Activated CD8-positive, alpha-beta T cell treated with anti-CD3 and anti-CD28 coated beads, Interleukin-2, amount 10 ng/mL, durations not matched to agents 7 days and 5 days (primary cell): ENCODE measurements around the gene SLC35F4. TPM values are rescaled to one million over a fixed set of nuclear protein-coding genes. Genes with fewer than 3 reads are reported as not detected.

Source experiments
- ATAC-seq: fragments of 150-1000 bp; cut with Tn5 transposase; one replicate; pipeline ENCODE4 v1.10.0; 2021; ENCODE audit warnings: moderate library complexity
- CTCF ChIA-PET: fragments of 350-600 bp; sonication (Branson Sonifier 250); formaldehyde crosslinking; loops from one replicate; lab custom pipeline; 2021; ENCODE audit warnings: antibody characterized with exemption; lab: Charles Lee
- POLR2A ChIA-PET: fragments of 350-600 bp; sonication (Branson Sonifier 250); formaldehyde crosslinking; loops from one replicate; lab custom pipeline; 2021; ENCODE audit warnings: antibody characterized with exemption; lab: Charles Lee
- DNase-seq: peaks from one replicate; pipeline ENCODE4 v3.0.0-alpha.2; 2020
- H3K27ac Mint-ChIP-seq: one replicate; pipeline ENCODE4 v1.8.0; 2021; ENCODE audit warnings: mild to moderate bottlenecking, mixed read lengths
- H3K27me3 Mint-ChIP-seq: one replicate; pipeline ENCODE4 v1.8.0; 2021; ENCODE audit warnings: low read depth, mixed read lengths
- H3K36me3 Mint-ChIP-seq: one replicate; pipeline ENCODE4 v1.8.0; 2021; ENCODE audit warnings: low read depth, mixed read lengths
- H3K4me1 Mint-ChIP-seq: one replicate; pipeline ENCODE4 v1.8.0; 2021; ENCODE audit warnings: low read depth, mixed read lengths
- H3K4me3 Mint-ChIP-seq: one replicate; pipeline ENCODE4 v1.8.0; 2021; ENCODE audit warnings: mild to moderate bottlenecking, mixed read lengths
- H3K9me3 Mint-ChIP-seq: one replicate; pipeline ENCODE4 v1.8.0; 2022; ENCODE audit warnings: mixed read lengths; ENCODE audit not compliant: insufficient read depth
- total RNA-seq, 2 experiments: library from RNA; stranded (reverse); gene quantifications; one replicate each; pipeline ENCODE4 v1.2.3, GENCODE V29; 2021

SLC35F4 gene
- total RNA-seq, 2 experiments from 2014 or later, result not detected

DNA sequence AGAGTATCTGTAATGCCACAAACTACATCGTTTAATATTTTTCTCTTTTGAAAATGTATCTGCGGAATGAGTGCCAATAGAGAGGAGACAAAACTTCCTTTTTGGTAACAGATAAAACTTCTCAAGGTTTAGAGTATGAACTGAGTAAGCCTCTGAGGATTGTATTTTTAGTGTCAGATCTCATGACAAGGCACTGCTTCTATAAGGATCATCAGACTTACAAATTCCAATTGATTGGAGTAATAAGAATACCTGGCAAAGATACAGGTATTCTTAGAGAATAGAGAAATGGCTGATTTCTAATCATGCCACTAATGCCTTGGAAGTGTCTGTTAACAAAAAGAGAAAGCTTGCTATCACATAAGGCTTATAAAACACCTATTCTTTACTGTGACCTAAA, 45.3 kb downstream of the SLC35F4 start:
- Mint-ChIP-seq H3K36me3 (no peaks in the 10 kb centered on the region), H3K27me3 (no peaks in the 10 kb centered on the region), H3K9me3 (no peaks in the 10 kb centered on the region), H3K27ac (no peak overlapping the region), H3K4me3 (no peak overlapping the region), H3K4me1 (no peaks in the 10 kb centered on the region)
- ATAC-seq (no peak), DNase-seq (no peak)
- ChIA-PET POLR2A (no interaction called here), CTCF (no interaction called here)

DNA sequence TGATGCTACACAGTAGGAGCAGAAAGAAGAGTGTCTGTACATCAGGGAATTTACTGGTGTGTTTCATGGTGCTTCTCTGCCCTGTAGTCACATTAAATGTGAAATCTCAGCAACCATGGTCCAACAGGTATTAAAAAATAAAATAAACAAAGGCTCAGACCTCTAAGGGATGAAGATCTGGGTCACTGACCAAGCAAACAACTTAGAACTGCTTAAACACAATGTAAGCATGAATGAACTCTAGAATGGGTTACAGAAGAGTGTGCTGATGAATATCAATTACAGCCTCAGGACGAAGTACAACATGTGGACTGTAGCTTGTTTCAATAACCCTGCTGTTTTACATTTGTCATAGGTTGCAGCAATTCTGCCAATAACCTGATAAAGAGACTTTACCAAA, 47.4 kb downstream of the SLC35F4 start:
- Mint-ChIP-seq H3K9me3 (no peaks in the 10 kb centered on the region), H3K4me1 (no peaks in the 10 kb centered on the region), H3K4me3 (no peak overlapping the region), H3K27me3 (no peaks in the 10 kb centered on the region), H3K36me3 (no peaks in the 10 kb centered on the region), H3K27ac (no peak overlapping the region)
- DNase-seq (no peak), ATAC-seq (no peak)
- CTCF ChIA-PET, result no interaction called here
- POLR2A ChIA-PET, result no interaction called here

DNA sequence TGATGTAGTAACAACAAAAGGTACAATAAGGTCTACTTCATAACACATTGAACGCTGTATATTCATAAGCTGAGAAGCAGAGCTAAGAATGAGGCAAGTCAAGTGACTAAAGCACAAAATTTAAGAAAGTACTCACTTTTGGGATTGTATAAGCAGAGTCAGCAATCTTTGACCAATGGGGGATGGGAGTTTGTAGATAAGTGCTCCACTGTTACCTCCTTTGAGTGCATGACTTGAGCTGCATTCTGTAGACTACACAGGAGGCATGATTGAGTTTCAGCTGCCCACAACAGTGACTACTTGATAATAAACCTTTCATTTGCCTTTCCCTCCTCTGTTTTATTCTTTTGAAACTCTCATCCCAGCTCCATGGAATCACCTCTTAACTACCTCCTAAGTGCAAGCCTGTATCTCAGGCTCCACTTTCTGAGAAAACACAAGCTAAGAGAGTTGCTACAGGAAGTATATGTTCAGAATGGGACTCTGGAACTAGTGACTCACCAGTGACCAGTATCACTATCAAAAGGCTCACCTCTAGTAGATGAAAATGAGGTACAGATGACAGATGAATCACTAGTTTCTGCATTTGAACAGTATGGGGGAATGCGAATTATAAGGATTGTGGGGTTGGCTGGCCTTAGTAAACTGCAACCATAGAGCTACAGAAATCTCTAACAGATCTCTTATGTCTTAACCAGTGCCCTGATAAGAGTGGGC, 49.2 kb downstream of the SLC35F4 start:
- CTCF ChIA-PET, result interaction anchor here (0.7 kb wide), 1 partner anchor 36 kb away, joined by 3 read pairs; no protein-coding TSS in a partner anchor
- DNase-seq, result no peak

DNA sequence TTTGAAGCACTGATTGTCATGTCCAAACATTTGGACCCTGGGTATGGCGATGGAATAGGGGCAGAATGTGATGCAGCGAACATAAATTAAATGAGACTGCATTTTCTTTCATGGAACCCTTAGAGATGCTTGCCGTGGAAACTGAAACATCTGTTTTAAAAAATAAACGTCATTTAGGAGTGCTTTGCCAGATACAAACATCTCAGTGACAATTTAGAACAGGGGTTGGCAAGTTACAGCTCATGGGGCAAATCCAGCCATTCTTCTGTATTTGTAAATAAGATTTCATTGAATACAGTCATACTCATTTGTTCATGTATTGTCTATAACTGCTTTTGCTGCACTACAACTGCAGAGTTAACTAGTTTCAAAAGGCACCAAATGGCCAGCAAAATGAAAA, 51.2 kb downstream of the SLC35F4 start:
- DNase-seq (no peak), ATAC-seq (no peak)
- Mint-ChIP-seq H3K36me3 (no peaks in the 10 kb centered on the region), H3K4me3 (no peak overlapping the region), H3K4me1 (no peaks in the 10 kb centered on the region), H3K27ac (no peak overlapping the region), H3K9me3 (no peaks in the 10 kb centered on the region), H3K27me3 (no peaks in the 10 kb centered on the region)
- ChIA-PET POLR2A (no interaction called here), CTCF (no interaction called here)

More for the DNA sequence above, 49.2 kb downstream of the SLC35F4 start:
- H3K4me1 Mint-ChIP-seq, result no peaks in the 10 kb centered on the region
- H3K9me3 Mint-ChIP-seq, result no peaks in the 10 kb centered on the region
- H3K36me3 Mint-ChIP-seq, result no peaks in the 10 kb centered on the region
- no peak overlapping the region for H3K27ac Mint-ChIP-seq
- H3K27me3 Mint-ChIP-seq, result no peaks in the 10 kb centered on the region
- H3K4me3 Mint-ChIP-seq, result no peak overlapping the region
- POLR2A ChIA-PET, result no interaction called here
- no peak for ATAC-seq

DNA sequence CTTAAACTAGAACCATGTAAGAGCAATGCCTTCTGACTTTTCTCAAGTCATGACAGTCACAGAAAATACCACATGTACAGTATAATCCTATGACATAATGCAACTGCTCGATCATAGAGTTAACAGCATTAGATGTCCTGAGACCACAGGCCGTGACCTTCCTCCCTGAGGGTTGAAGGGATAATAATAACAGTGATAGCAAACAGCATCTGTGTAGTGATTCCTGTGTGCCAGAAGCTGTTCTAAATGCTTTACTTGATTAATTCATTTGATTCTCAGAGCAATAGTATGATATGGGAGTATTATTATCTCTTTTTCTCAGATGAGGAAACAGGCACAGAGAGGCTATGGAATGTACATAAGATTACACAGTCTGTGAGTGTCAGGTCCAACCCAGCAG, 53.2 kb downstream of the SLC35F4 start:
- ATAC-seq, result no peak
- ChIA-PET CTCF (no interaction called here), POLR2A (no interaction called here)
- Mint-ChIP-seq H3K4me3 (no peak overlapping the region), H3K9me3 (peaks cover 6% of the 10 kb centered on the region), H3K4me1 (no peaks in the 10 kb centered on the region), H3K36me3 (no peaks in the 10 kb centered on the region), H3K27me3 (no peaks in the 10 kb centered on the region), H3K27ac (no peak overlapping the region)
- DNase-seq, result no peak

DNA sequence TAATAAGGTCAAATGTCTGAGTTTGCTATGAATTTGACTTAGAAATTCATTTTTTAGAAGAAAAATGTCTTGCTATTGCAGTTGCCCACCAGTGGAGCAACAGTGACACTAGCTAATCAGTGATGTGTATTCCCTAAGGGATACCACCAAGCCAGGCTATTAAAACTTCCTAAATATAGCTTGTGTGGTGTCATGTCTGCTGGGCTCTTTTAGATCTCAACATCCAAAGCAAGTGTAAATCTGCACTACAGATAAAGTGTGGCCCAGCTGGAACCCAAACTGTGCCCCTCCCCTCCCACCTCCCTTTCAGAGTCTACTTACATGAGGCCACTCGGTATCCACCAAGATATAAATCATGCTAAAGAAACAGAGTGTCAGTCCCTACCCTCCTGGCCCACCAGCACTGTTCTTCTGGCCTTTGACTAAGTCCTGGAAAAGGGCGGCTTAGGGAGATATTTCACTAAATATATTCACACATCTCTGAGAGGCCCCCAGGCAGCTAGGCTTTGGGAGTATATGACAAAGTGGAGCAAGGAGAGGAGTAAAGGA, 53.8 kb downstream of the SLC35F4 start:
- no peaks in the 10 kb centered on the region for H3K36me3 Mint-ChIP-seq
- ChIA-PET POLR2A (no interaction called here), CTCF (no interaction called here)
- no peaks in the 10 kb centered on the region for H3K4me1 Mint-ChIP-seq
- peaks cover 6% of the 10 kb centered on the region for H3K9me3 Mint-ChIP-seq
- ATAC-seq, result no peak
- H3K4me3 Mint-ChIP-seq, result no peak overlapping the region
- no peaks in the 10 kb centered on the region for H3K27me3 Mint-ChIP-seq
- H3K27ac Mint-ChIP-seq, result no peak overlapping the region
- no peak for DNase-seq

DNA sequence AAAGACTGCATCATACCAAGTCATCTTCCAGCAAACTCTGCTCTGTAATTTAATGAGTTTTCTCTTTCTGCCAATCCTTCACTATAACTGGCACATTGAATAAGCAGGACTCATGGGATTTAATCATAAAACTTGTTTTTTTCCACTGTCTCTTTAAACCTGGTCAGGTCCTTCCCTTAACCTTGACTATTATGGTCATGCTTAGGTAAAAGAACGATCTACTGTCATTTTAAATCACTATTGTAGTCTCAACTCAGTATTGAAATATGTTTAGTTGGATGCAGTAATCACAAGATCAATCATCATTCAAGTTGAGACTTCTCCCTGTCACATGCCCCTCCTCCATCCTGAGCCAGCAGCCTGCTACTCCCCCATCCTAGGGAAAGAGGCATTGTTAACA, 56.1 kb downstream of the SLC35F4 start:
- no peak overlapping the region for H3K4me3 Mint-ChIP-seq
- H3K27me3 Mint-ChIP-seq, result no peaks in the 10 kb centered on the region
- peaks cover 6% of the 10 kb centered on the region for H3K9me3 Mint-ChIP-seq
- DNase-seq, result no peak
- ChIA-PET POLR2A (no interaction called here), CTCF (no interaction called here)
- H3K4me1 Mint-ChIP-seq, result no peaks in the 10 kb centered on the region
- no peak overlapping the region for H3K27ac Mint-ChIP-seq
- ATAC-seq, result no peak
- no peaks in the 10 kb centered on the region for H3K36me3 Mint-ChIP-seq

DNA sequence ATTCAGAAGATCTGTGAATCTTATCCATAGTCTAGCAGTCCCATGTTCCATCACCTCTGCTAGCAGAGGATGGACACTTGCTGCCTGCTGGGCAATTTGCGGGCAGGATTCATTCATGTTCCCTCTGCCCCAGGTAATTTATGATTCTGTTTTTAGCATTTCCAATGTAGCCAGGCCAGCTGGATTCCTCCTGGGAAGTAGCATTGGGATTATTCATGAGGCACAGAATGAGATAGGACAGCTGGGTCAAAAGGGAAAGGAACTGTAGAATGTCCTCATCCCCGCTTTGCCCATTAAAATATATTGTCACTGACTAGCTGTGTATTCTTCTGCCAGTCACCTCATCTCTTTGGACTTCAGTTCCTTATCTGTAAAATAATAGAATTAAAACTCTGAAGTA, 68.7 kb downstream of the SLC35F4 start:
- ATAC-seq (no peak), DNase-seq (no peak)
- Mint-ChIP-seq H3K4me3 (no peak overlapping the region), H3K4me1 (no peaks in the 10 kb centered on the region), H3K36me3 (no peaks in the 10 kb centered on the region), H3K9me3 (no peaks in the 10 kb centered on the region), H3K27me3 (no peaks in the 10 kb centered on the region), H3K27ac (no peak overlapping the region)
- ChIA-PET POLR2A (no interaction called here), CTCF (no interaction called here)

DNA sequence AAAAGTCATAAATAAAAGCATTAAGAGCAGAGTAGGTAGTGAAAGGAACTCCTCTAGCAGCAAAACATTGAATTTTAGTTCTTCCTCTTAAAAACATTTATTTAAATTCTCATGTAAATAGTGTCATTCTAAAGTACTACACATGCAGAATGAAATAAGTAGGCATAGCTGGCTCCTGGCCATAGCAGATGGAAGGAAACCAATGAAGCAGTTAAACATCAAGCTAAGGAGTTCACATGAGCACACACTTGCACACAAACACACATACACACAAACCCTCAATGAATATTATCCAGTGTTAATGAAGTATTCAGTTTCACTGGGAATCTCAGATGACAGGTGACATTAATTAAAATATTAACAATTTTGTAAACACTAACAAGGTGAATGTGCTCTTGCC, 69.3 kb downstream of the SLC35F4 start:
- Mint-ChIP-seq H3K27ac (no peak overlapping the region), H3K4me1 (no peaks in the 10 kb centered on the region), H3K9me3 (no peaks in the 10 kb centered on the region), H3K4me3 (no peak overlapping the region), H3K36me3 (no peaks in the 10 kb centered on the region), H3K27me3 (no peaks in the 10 kb centered on the region)
- ATAC-seq (no peak), DNase-seq (no peak)
- ChIA-PET POLR2A (no interaction called here), CTCF (no interaction called here)

DNA sequence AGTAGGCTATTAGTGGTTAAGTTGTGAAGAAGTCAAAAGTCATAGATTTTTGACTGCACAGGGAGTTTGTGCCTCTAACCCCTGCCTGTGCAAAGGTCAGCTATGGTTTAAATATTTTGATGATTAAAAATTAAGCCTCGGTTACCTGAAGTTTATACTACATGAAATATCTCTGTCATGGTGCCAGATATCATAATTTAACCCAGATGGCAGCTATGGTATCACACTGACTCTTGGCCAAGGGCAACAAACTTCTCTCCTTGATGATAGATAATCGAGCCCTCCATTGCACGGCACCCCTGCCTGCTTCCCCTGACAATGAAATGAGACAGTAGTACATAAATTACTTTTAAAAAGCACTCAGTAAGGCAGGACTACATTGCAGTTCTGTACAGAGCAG, 80.8 kb downstream of the SLC35F4 start:
- no peak overlapping the region for H3K4me3 Mint-ChIP-seq

DNA sequence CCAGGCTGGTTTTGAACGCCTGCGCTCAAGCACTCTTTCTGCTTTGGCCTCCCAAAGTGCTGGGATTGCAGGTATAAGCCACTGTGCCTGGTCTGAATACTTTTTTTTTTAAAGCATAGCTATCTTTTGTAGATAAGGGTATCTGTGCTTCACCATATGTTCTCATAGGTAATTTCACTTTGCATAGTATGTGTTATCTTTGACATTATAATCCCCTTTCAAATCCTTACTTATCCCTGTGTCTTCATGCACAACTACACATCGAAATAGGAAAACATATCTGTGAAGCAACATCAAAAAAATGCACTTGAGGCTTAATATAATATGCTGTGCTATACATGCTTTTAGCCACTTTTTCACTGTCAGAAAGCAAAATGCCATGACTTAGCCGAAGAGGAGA, 94.1 kb downstream of the SLC35F4 start:
- H3K27ac Mint-ChIP-seq, result no peak overlapping the region
- POLR2A ChIA-PET, result no interaction called here
- no peak for DNase-seq
- H3K4me3 Mint-ChIP-seq, result no peak overlapping the region
- H3K27me3 Mint-ChIP-seq, result no peaks in the 10 kb centered on the region
- no peaks in the 10 kb centered on the region for H3K4me1 Mint-ChIP-seq
- CTCF ChIA-PET, result no interaction called here
- no peaks in the 10 kb centered on the region for H3K36me3 Mint-ChIP-seq
- ATAC-seq, result no peak
- peaks cover 6% of the 10 kb centered on the region for H3K9me3 Mint-ChIP-seq

More for the DNA sequence above, 80.8 kb downstream of the SLC35F4 start:
- Mint-ChIP-seq H3K27ac (no peak overlapping the region), H3K9me3 (peaks cover 14% of the 10 kb centered on the region), H3K4me1 (no peaks in the 10 kb centered on the region), H3K36me3 (no peaks in the 10 kb centered on the region), H3K27me3 (no peaks in the 10 kb centered on the region)
- ATAC-seq (no peak), DNase-seq (no peak)
- ChIA-PET CTCF (no interaction called here), POLR2A (no interaction called here)

DNA sequence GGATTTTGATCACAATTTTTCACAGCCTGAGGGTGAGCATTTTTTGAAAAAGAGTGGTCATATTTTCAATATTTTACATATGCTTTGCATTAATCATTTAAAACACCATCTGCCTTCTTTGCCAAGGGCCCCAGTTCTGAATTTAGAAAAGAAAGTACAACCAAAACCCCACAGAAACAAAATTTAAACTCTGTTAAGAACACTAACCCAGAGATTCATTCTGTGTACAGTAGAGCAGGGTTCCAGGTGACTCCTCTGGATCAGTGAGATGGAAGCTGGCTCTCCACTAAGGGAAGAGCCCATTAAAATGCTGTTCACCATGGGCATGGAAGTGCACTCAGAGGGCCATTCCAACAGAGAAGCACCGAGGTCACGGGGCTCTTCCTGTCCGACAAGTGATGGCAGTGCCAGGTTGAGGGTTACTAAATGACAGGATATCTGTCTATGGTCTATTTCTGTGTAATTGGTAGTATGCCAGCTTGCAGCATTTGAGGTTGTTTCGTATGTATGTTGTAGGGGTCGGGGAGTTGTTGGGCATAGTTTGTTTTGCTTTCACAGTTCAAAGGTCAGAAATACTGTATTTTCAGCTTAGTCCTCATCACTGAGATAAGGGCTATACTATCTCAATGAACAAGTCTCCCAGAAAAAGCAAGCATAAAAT, 95.9 kb downstream of the SLC35F4 start:
- Mint-ChIP-seq H3K36me3 (no peaks in the 10 kb centered on the region), H3K9me3 (no peaks in the 10 kb centered on the region), H3K27me3 (no peaks in the 10 kb centered on the region), H3K4me3 (no peak overlapping the region), H3K27ac (no peak overlapping the region), H3K4me1 (no peaks in the 10 kb centered on the region)
- ATAC-seq (no peak), DNase-seq (no peak)
- ChIA-PET CTCF (no interaction called here), POLR2A (no interaction called here)
